Activated naive CD8-positive, alpha-beta T cell treated with anti-CD3 and anti-CD28 coated beads, Interleukin-2, amount 10 ng/mL, durations not matched to agents 7 days and 5 days (primary cell): ENCODE measurements around the gene TWF1. TPM values are rescaled to one million over a fixed set of nuclear protein-coding genes. Genes with fewer than 3 reads are reported as not detected.

Experiments used
- ATAC-seq: fragments of 150-1000 bp; cut with Tn5 transposase; one replicate; pipeline ENCODE4 v1.10.0; 2021; ENCODE audit warnings: low read depth, moderate library complexity
- POLR2A ChIA-PET: fragments of 350-600 bp; sonication (Branson Sonifier 250); formaldehyde crosslinking; loops from one replicate; lab custom pipeline; 2021; ENCODE audit warnings: antibody characterized with exemption; lab: Charles Lee
- DNase-seq: peaks from one replicate; pipeline ENCODE4 v3.0.0; 2021
- H3K27ac Mint-ChIP-seq: one replicate; pipeline ENCODE4 v1.8.0; 2022; ENCODE audit warnings: mild to moderate bottlenecking, mixed read lengths
- H3K27me3 Mint-ChIP-seq: one replicate; pipeline ENCODE4 v1.8.0; 2022; ENCODE audit warnings: mild to moderate bottlenecking, moderate library complexity, mixed read lengths
- H3K36me3 Mint-ChIP-seq: one replicate; pipeline ENCODE4 v1.8.0; 2021; ENCODE audit warnings: mild to moderate bottlenecking, mixed read lengths
- H3K4me1 Mint-ChIP-seq: one replicate; pipeline ENCODE4 v1.8.0; 2021; ENCODE audit warnings: mixed read lengths
- H3K4me3 Mint-ChIP-seq: one replicate; pipeline ENCODE4 v1.8.0; 2022; ENCODE audit warnings: mild to moderate bottlenecking, moderate library complexity, mixed read lengths
- H3K9me3 Mint-ChIP-seq: one replicate; pipeline ENCODE4 v1.8.0; 2021; ENCODE audit warnings: mixed read lengths
- total RNA-seq, 2 experiments: library from RNA; stranded (reverse); gene quantifications; one replicate each; pipeline ENCODE4 v1.2.3, GENCODE V29; 2021

Gene TWF1
- total RNA-seq, 2 experiments from 2014 or later, result 27.2 to 29.0 TPM

GRCh38 chr12:43749016-43749415, 57.1 kb downstream of the TWF1 start:
- ATAC-seq, result no peak
- peaks cover 5% of the 10 kb centered on the region for H3K9me3 Mint-ChIP-seq
- no peak overlapping the region for H3K4me3 Mint-ChIP-seq
- DNase-seq, result no peak
- H3K36me3 Mint-ChIP-seq, result peaks cover 47% of the 10 kb centered on the region
- H3K4me1 Mint-ChIP-seq, result peaks cover 10% of the 10 kb centered on the region
- POLR2A ChIA-PET, result no interaction called here
- no peak overlapping the region for H3K27ac Mint-ChIP-seq
- no peaks in the 10 kb centered on the region for H3K27me3 Mint-ChIP-seq

GRCh38 chr12:43744826-43745225, 61.3 kb downstream of the TWF1 start:
- no peak for DNase-seq
- POLR2A ChIA-PET, result no interaction called here
- ATAC-seq, result no peak
- no peak overlapping the region for H3K4me3 Mint-ChIP-seq
- H3K27ac Mint-ChIP-seq, result no peak overlapping the region
- H3K36me3 Mint-ChIP-seq, result peaks cover 44% of the 10 kb centered on the region
- H3K9me3 Mint-ChIP-seq, result peaks cover 2% of the 10 kb centered on the region
- no peaks in the 10 kb centered on the region for H3K27me3 Mint-ChIP-seq
- H3K4me1 Mint-ChIP-seq, result peaks cover 4% of the 10 kb centered on the region

Other genes starting within 250 kb of the TWF1 start
- gene PUS7L, start 47.5 kb downstream of the TWF1 start, total RNA-seq, result 10 to 100 TPM; 21.7 to 26.3 TPM
- 10 to 100 TPM; 43.4 to 46.0 TPM for gene IRAK4, start 47.4 kb downstream of the TWF1 start, total RNA-seq
- gene TMEM117, start 29.8 kb upstream of the TWF1 start, total RNA-seq, result 1 to 10 TPM in 1 of 2 experiments, under 1 TPM in 1; 0.58 to 1.0 TPM